Measurements from ENCODE around the gene TRRAP.

The TRRAP gene

DNA sequence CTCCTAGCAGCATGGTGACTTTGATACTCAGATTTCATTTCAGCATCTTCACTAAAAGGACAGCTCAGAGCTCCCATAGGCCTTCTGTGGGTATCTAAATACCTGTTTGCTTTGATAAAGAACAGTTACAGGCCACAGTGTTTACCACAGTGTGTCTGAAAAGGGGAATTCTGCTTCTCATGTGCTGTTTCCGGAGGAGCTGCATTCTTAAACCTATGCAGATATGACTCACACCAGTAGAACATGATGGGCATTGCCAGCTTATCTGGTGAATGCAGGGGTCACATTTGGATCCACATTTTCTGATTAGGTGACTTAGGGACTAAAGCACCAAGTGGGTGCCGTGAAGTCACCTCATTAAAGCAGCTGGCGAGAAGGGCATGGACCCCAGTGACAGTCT is 52.6 kb downstream of the TRRAP start:
- Histone ChIP-seq H3K79me1 (replicated peaks; ENCODE audit: low read length, poor library complexity, severe bottlenecking) (peaks cover 21% of the 10 kb centered on the region), H3K9ac (ENCODE audit: low read length) (no peak overlapping the region), H3K4me3 (ENCODE audit: insufficient read depth in 1 of 2, low read depth in 1 of 2, low read length in 2 of 2) (no peak overlapping the region), H2BK5ac (ENCODE audit: low read depth, low read length, poor library complexity, severe bottlenecking) (no peak overlapping the region), H2BK12ac (ENCODE audit: low read length in 2 of 2) (no peak overlapping the region), H3K27ac (ENCODE audit: low read length, poor library complexity, severe bottlenecking) (no peak overlapping the region), H2AK5ac (ENCODE audit: low read length, severe bottlenecking) (no peak overlapping the region), H2AFZ (ENCODE audit: low read depth, low read length) (no peak overlapping the region), H3K4me1 (ENCODE audit: control insufficient read depth, insufficient read depth, low read depth, low read length) (no peaks in the 10 kb centered on the region), H3K4me2 (ENCODE audit: low read length, poor library complexity, severe bottlenecking) (no peak overlapping the region), H3K18ac (ENCODE audit: low read depth in 1 of 2, low read length in 2 of 2) (no peak overlapping the region), H4K8ac (ENCODE audit: low read length) (no peak overlapping the region), H3K4ac (ENCODE audit: low read depth in 1 of 2, low read length in 2 of 2) (no peak overlapping the region), H3K27me3 (ENCODE audit: control insufficient read depth in 1 of 2, insufficient read depth in 1 of 2, low read length in 2 of 2) (no peaks in the 10 kb centered on the region), H2BK120ac (ENCODE audit: low read depth, low read length) (no peak overlapping the region), H3K14ac (ENCODE audit: low read length in 2 of 2) (no peak overlapping the region), H4K91ac (ENCODE audit: low read length) (no peak overlapping the region), H3K36me3 (ENCODE audit: control insufficient read depth in 1 of 2, insufficient read depth in 2 of 2, low read depth in 1 of 2, low read length in 2 of 2) (peaks cover 50 to 91% of the 10 kb centered on the region in 2 experiments), H3K23ac (ENCODE audit: low read length in 2 of 2) (no peak overlapping the region), H3K9me3 (ENCODE audit: control insufficient read depth, low read length) (no peaks in the 10 kb centered on the region), H2BK15ac (ENCODE audit: low read depth, poor library complexity, severe bottlenecking) (no peak overlapping the region)
- no peak for DNase-seq
- WGBS: 92% methylated on average over 3 of the region's 3 CpGs

DNA sequence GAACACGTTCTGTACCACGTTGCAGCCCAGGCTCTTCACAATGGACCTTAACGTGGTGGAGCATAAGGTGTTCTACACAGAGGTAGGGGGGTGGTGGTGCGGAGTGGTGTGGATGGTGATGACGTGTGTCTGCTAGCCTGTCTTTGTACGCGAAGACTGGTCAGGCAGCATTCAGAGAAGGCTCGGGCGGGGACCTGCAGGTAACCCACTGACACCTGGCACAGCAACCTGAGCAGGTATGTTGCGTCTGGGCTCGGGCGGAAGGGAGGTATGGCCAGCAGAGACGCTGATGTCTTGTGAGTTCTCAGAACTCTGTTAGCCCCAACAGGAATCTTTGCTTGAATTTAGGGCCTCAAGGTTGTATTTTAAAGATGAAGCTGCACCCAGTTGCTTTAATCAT is 55.0 kb downstream of the TRRAP start:
- Histone ChIP-seq H3K4ac (ENCODE audit: low read depth in 1 of 2, low read length in 2 of 2) (no peak overlapping the region), H2BK12ac (ENCODE audit: low read length in 2 of 2) (no peak overlapping the region), H3K9me3 (ENCODE audit: control insufficient read depth, low read length) (no peaks in the 10 kb centered on the region), H4K91ac (ENCODE audit: low read length) (no peak overlapping the region), H2AK5ac (ENCODE audit: low read length, severe bottlenecking) (no peak overlapping the region), H2BK5ac (ENCODE audit: low read depth, low read length, poor library complexity, severe bottlenecking) (no peak overlapping the region), H3K4me2 (ENCODE audit: low read length, poor library complexity, severe bottlenecking) (no peak overlapping the region), H2BK15ac (ENCODE audit: low read depth, poor library complexity, severe bottlenecking) (no peak overlapping the region), H3K9ac (ENCODE audit: low read length) (no peak overlapping the region), H3K23ac (ENCODE audit: low read length in 2 of 2) (no peak overlapping the region), H3K79me1 (replicated peaks; ENCODE audit: low read length, poor library complexity, severe bottlenecking) (peaks cover 16% of the 10 kb centered on the region), H3K4me1 (ENCODE audit: control insufficient read depth, insufficient read depth, low read depth, low read length) (no peaks in the 10 kb centered on the region), H2BK120ac (ENCODE audit: low read depth, low read length) (no peak overlapping the region), H3K36me3 (ENCODE audit: control insufficient read depth in 1 of 2, insufficient read depth in 2 of 2, low read depth in 1 of 2, low read length in 2 of 2) (peaks cover 53 to 91% of the 10 kb centered on the region in 2 experiments), H3K14ac (ENCODE audit: low read length in 2 of 2) (no peak overlapping the region), H3K27me3 (ENCODE audit: control insufficient read depth in 1 of 2, insufficient read depth in 1 of 2, low read length in 2 of 2) (no peaks in the 10 kb centered on the region), H2AFZ (ENCODE audit: low read depth, low read length) (no peak overlapping the region), H3K27ac (ENCODE audit: low read length, poor library complexity, severe bottlenecking) (no peak overlapping the region), H3K18ac (ENCODE audit: low read depth in 1 of 2, low read length in 2 of 2) (no peak overlapping the region), H4K8ac (ENCODE audit: low read length) (no peak overlapping the region), H3K4me3 (ENCODE audit: insufficient read depth in 1 of 2, low read depth in 1 of 2, low read length in 2 of 2) (no peak overlapping the region)
- no peak for DNase-seq
- WGBS: 98% methylated on average over 13 of the region's 13 CpGs

DNA sequence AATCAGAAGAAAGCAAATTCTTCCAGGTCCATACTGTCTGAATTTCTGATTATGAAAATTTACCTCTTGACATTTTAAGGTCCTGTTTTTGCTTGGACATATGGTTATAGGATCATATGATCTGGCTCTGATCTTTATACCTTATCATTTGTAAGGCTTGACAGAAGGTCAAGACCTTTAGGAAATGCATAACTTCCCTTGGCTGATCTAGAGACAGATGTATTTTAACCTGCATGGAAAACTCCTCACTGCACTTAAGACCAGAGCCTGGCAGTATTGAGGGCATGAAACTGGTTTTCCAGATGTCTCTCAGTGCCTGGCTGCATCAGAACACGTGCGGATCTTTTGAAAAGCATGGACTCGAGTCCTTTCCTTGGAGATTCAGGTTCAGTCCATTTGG is 55.9 kb downstream of the TRRAP start:
- Histone ChIP-seq H3K4me1 (ENCODE audit: control insufficient read depth, insufficient read depth, low read depth, low read length) (no peaks in the 10 kb centered on the region), H4K8ac (ENCODE audit: low read length) (no peak overlapping the region), H2BK5ac (ENCODE audit: low read depth, low read length, poor library complexity, severe bottlenecking) (no peak overlapping the region), H3K9me3 (ENCODE audit: control insufficient read depth, low read length) (no peaks in the 10 kb centered on the region), H2AFZ (ENCODE audit: low read depth, low read length) (no peak overlapping the region), H3K27me3 (ENCODE audit: control insufficient read depth in 1 of 2, insufficient read depth in 1 of 2, low read length in 2 of 2) (no peaks in the 10 kb centered on the region), H3K4me2 (ENCODE audit: low read length, poor library complexity, severe bottlenecking) (no peak overlapping the region), H3K4ac (ENCODE audit: low read depth in 1 of 2, low read length in 2 of 2) (no peak overlapping the region), H4K91ac (ENCODE audit: low read length) (no peak overlapping the region), H3K27ac (ENCODE audit: low read length, poor library complexity, severe bottlenecking) (no peak overlapping the region), H2BK12ac (ENCODE audit: low read length in 2 of 2) (no peak overlapping the region), H2BK120ac (ENCODE audit: low read depth, low read length) (no peak overlapping the region), H3K9ac (ENCODE audit: low read length) (no peak overlapping the region), H3K4me3 (ENCODE audit: insufficient read depth in 1 of 2, low read depth in 1 of 2, low read length in 2 of 2) (no peak overlapping the region), H3K23ac (ENCODE audit: low read length in 2 of 2) (no peak overlapping the region), H3K36me3 (ENCODE audit: control insufficient read depth in 1 of 2, insufficient read depth in 2 of 2, low read depth in 1 of 2, low read length in 2 of 2) (peaks cover 52 to 92% of the 10 kb centered on the region in 2 experiments), H3K79me1 (replicated peaks; ENCODE audit: low read length, poor library complexity, severe bottlenecking) (peaks cover 16% of the 10 kb centered on the region), H2BK15ac (ENCODE audit: low read depth, poor library complexity, severe bottlenecking) (no peak overlapping the region), H3K14ac (ENCODE audit: low read length in 2 of 2) (no peak overlapping the region), H2AK5ac (ENCODE audit: low read length, severe bottlenecking) (no peak overlapping the region), H3K18ac (ENCODE audit: low read depth in 1 of 2, low read length in 2 of 2) (no peak overlapping the region)
- no peak for DNase-seq
- WGBS: 100% methylated on average over 3 of the region's 3 CpGs

DNA sequence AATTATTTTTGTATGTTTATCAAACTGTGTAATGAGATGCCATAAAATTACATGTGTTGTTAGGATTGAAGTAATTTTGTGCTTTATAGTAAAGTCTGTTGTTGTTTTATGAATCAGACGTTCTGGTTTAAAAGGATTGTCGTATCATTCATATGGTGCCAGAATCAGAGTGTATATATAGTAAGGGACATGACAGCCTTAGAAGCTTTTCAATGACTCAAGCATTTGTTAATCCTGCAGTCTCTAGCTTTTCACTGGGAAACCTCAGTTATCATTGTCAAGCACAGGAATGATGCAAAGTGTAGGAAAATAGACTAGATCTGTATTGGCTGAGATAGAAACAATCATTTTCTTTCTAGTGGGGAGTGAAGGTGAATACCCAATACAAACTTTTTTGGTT is 57.5 kb downstream of the TRRAP start:
- H2AFZ ChIP-seq (ENCODE audit: low read depth, low read length): no peak overlapping the region
- no peaks in the 10 kb centered on the region for H3K27me3 ChIP-seq (ENCODE audit: control insufficient read depth in 1 of 2, insufficient read depth in 1 of 2, low read length in 2 of 2)
- no peaks in the 10 kb centered on the region for H3K9me3 ChIP-seq (ENCODE audit: control insufficient read depth, low read length)
- no peak overlapping the region for H3K23ac ChIP-seq (ENCODE audit: low read length in 2 of 2)
- WGBS: 98% methylated on average over 2 of the region's 2 CpGs
- no peak overlapping the region for H3K4ac ChIP-seq (ENCODE audit: low read depth in 1 of 2, low read length in 2 of 2)
- H3K4me2 ChIP-seq (ENCODE audit: low read length, poor library complexity, severe bottlenecking): no peak overlapping the region
- DNase-seq: no peak
- H3K4me1 ChIP-seq (ENCODE audit: control insufficient read depth, insufficient read depth, low read depth, low read length): no peaks in the 10 kb centered on the region
- no peak overlapping the region for H2BK12ac ChIP-seq (ENCODE audit: low read length in 2 of 2)
- no peak overlapping the region for H4K91ac ChIP-seq (ENCODE audit: low read length)
- peaks cover 18% of the 10 kb centered on the region for H3K79me1 ChIP-seq (replicated peaks; ENCODE audit: low read length, poor library complexity, severe bottlenecking)
- no peak overlapping the region for H3K18ac ChIP-seq (ENCODE audit: low read depth in 1 of 2, low read length in 2 of 2)
- no peak overlapping the region for H4K8ac ChIP-seq (ENCODE audit: low read length)
- no peak overlapping the region for H3K4me3 ChIP-seq (ENCODE audit: insufficient read depth in 1 of 2, low read depth in 1 of 2, low read length in 2 of 2)
- H2BK15ac ChIP-seq (ENCODE audit: low read depth, poor library complexity, severe bottlenecking): no peak overlapping the region
- no peak overlapping the region for H3K14ac ChIP-seq (ENCODE audit: low read length in 2 of 2)
- H3K9ac ChIP-seq (ENCODE audit: low read length): no peak overlapping the region
- no peak overlapping the region for H2AK5ac ChIP-seq (ENCODE audit: low read length, severe bottlenecking)
- no peak overlapping the region for H3K27ac ChIP-seq (ENCODE audit: low read length, poor library complexity, severe bottlenecking)
- H2BK5ac ChIP-seq (ENCODE audit: low read depth, low read length, poor library complexity, severe bottlenecking): no peak overlapping the region
- no peak overlapping the region for H2BK120ac ChIP-seq (ENCODE audit: low read depth, low read length)
- peaks cover 50 to 96% of the 10 kb centered on the region in 2 experiments for H3K36me3 ChIP-seq (ENCODE audit: control insufficient read depth in 1 of 2, insufficient read depth in 2 of 2, low read depth in 1 of 2, low read length in 2 of 2)
